Endothelial cell of umbilical vein (primary cell): ENCODE measurements around the gene TNN. TPM values are rescaled to one million over a fixed set of nuclear protein-coding genes. Genes with fewer than 3 reads are reported as not detected.

Source experiments
- BruUV-seq: library from RNA; stranded (reverse); fragments of 400-500 nt; replicated peaks from 2 replicates; lab custom pipeline; 2021; lab: Mats Ljungman, UMichigan
- CTCF ChIA-PET: fragments of 300-600, 350-600 bp; sonication (Branson Sonifier 250); formaldehyde crosslinking; loops from one replicate; lab custom pipeline; 2021; ENCODE audit warnings: antibody characterized with exemption, inconsistent platforms; lab: Charles Lee
- POLR2A ChIA-PET: fragments of 300-600, 350-600 bp; sonication (Branson Sonifier 250); formaldehyde crosslinking; loops from one replicate; lab custom pipeline; 2021; ENCODE audit warnings: antibody characterized with exemption, inconsistent platforms; lab: Charles Lee
- DNase-seq: peaks from one replicate; pipeline ENCODE4 v3.0.0-alpha.2; 2011; ENCODE audit warnings: low read depth, low spot score
- FAIRE-seq: peaks from 2 replicates; lab custom pipeline; 2011; peaks lifted over from hg19 to GRCh38; lab: Jason Lieb, UNC
- H2AFZ ChIP-seq: 2 replicates; pipeline ENCODE4 v1.6.0; 2012; ENCODE audit warnings: low read depth, low read length, control low read depth, inconsistent platforms
- H3K27ac ChIP-seq: 2 replicates; pipeline ENCODE4 v1.5.1; 2011; ENCODE audit warnings: low read depth, mild to moderate bottlenecking, control low read depth, low read length, moderate library complexity; ENCODE audit not compliant: insufficient read depth
- H3K27me3 ChIP-seq, 2 experiments: 2 replicates each; pipeline versions ENCODE4 v1.6.0 to v1.6.1; 2011; ENCODE audit warnings: low read length in 2 of 2, mixed read lengths in 1 of 2; ENCODE audit not compliant: control insufficient read depth in 2 of 2, insufficient read depth in 2 of 2
- H3K36me3 ChIP-seq, 2 experiments: 2 replicates in 1 of 2; 3 replicates in 1 of 2; pipeline ENCODE4 v1.5.1; 2011; ENCODE audit warnings: low read length in 2 of 2, mild to moderate bottlenecking in 1 of 2, moderate library complexity in 1 of 2; ENCODE audit not compliant: control insufficient read depth in 2 of 2, insufficient read depth in 2 of 2; ENCODE audit errors: extremely low read depth in 1 of 2
- H3K4me1 ChIP-seq: 3 replicates; pipeline ENCODE4 v1.5.1; 2011; ENCODE audit warnings: mild to moderate bottlenecking, low read length; ENCODE audit not compliant: control insufficient read depth, insufficient read depth; ENCODE audit errors: extremely low read depth
- H3K4me2 ChIP-seq: 2 replicates; pipeline ENCODE4 v1.6.1; 2011; ENCODE audit warnings: low read length, control low read depth, mixed read lengths; ENCODE audit not compliant: insufficient read depth
- H3K4me3 ChIP-seq, 3 experiments: fragments of 200-600 bp in 1 of 3; sonication (generic), shearing (Covaris generic) in 1 of 3; replicated peaks in 1 of 3; 2 replicates each; pipeline ENCODE4 v1.5.1; 2011 to 2016; ENCODE audit warnings: control low read depth in 3 of 3, low read length in 3 of 3, mild to moderate bottlenecking in 2 of 3, inconsistent platforms in 1 of 3, low read depth in 1 of 3, moderate library complexity in 1 of 3; ENCODE audit not compliant: insufficient read depth in 1 of 3
- H3K79me2 ChIP-seq: 2 replicates; pipeline ENCODE4 v1.6.0; 2012; ENCODE audit warnings: low read length, inconsistent platforms; ENCODE audit not compliant: control insufficient read depth, insufficient read depth
- H3K9ac ChIP-seq: replicated peaks from 2 replicates; pipeline ENCODE3; 2011; ENCODE audit warnings: low read length, control low read depth; ENCODE audit not compliant: insufficient read depth; ENCODE audit errors: extremely low read depth
- H3K9me1 ChIP-seq: replicated peaks from 3 replicates; pipeline ENCODE4 v1.6.0; 2011; ENCODE audit warnings: mild to moderate bottlenecking, low read length; ENCODE audit not compliant: control insufficient read depth, insufficient read depth; ENCODE audit errors: extremely low read depth
- H3K9me3 ChIP-seq: replicated peaks from 2 replicates; pipeline ENCODE4 v1.5.1; 2012; ENCODE audit warnings: low read length, inconsistent platforms; ENCODE audit not compliant: control insufficient read depth, insufficient read depth
- H4K20me1 ChIP-seq: replicated peaks from 2 replicates; pipeline ENCODE3; 2011; ENCODE audit warnings: mild to moderate bottlenecking, low read length; ENCODE audit not compliant: control insufficient read depth, insufficient read depth; ENCODE audit errors: extremely low read depth
- CTCF ChIP-seq, 2 donors: IDR thresholded peaks; 1 replicate in 1 of 2; 2 replicates in 1 of 2; pipeline ENCODE4 v1.5.1; 2011; ENCODE audit warnings: low read length in 2 of 2, mild to moderate bottlenecking in 2 of 2, moderate library complexity in 2 of 2, control low read depth in 1 of 2, inconsistent platforms in 1 of 2, low read depth in 1 of 2; ENCODE audit not compliant: insufficient read depth in 1 of 2; ENCODE audit errors: extremely low read depth in 1 of 2
- EZH2 ChIP-seq: IDR thresholded peaks from 2 replicates; pipeline ENCODE4 v1.6.1; 2012; ENCODE audit warnings: borderline replicate concordance, low read depth, mild to moderate bottlenecking, moderate library complexity, low read length, inconsistent platforms; ENCODE audit not compliant: severe bottlenecking
- FOS ChIP-seq: IDR thresholded peaks from 2 replicates; pipeline ENCODE4 v1.6.1; 2011; ENCODE audit warnings: mild to moderate bottlenecking, low read length, moderate library complexity, borderline replicate concordance; ENCODE audit not compliant: insufficient read depth
- GATA2 ChIP-seq: IDR thresholded peaks from 2 replicates; pipeline ENCODE4 v1.7.0; 2011; ENCODE audit warnings: low read depth, mild to moderate bottlenecking, moderate library complexity, mixed read lengths, low read length; ENCODE audit not compliant: insufficient read length, insufficient read depth
- JUN ChIP-seq: IDR thresholded peaks from 2 replicates; pipeline ENCODE4 v1.6.1; 2011; ENCODE audit warnings: borderline replicate concordance, low read depth; ENCODE audit not compliant: insufficient read length, insufficient read depth
- MAX ChIP-seq: IDR thresholded peaks from 2 replicates; pipeline ENCODE4 v1.6.1; 2011; ENCODE audit not compliant: insufficient read depth, insufficient read length
- MYC ChIP-seq: IDR thresholded peaks from one replicate; pipeline ENCODE4 v1.6.1; 2011; ENCODE audit warnings: mild to moderate bottlenecking, low read depth, low read length
- POLR2A ChIP-seq: IDR thresholded peaks from 2 replicates; pipeline ENCODE4 v1.6.1; 2012; ENCODE audit warnings: low read depth, mild to moderate bottlenecking, control low read depth, low read length
- POLR2AphosphoS5 ChIP-seq: IDR thresholded peaks from 2 replicates; pipeline ENCODE4 v1.6.1; 2012; ENCODE audit warnings: low read depth, mild to moderate bottlenecking, control low read depth, low read length, moderate library complexity; ENCODE audit not compliant: insufficient read depth
- dilution Hi-C: fragments of 300-500 bp; cut with MboI; formaldehyde crosslinking; loops from one replicate; pipeline ENCODE4 v1.15.0; 2019; ENCODE audit warnings: low sequenced_read_pairs; ENCODE audit not compliant: extremely low pct_ligation_motif_present
- intact Hi-C: fragments of 100-400 bp; cut with micrococcal nuclease; formaldehyde crosslinking; loops from one replicate; pipeline ENCODE4 v1.10.0; 2022
- polyA plus RNA-seq, 4 experiments: library from polyadenylated mRNA; depleted of rRNA in 3 of 4; stranded (reverse) in 3 of 4; unstranded in 1 of 4; fragments of >200 nt; gene quantifications; 2 replicates each; pipeline versions ENCODE4 v1.2.1 to v1.2.3, GENCODE V29; 2011 to 2012; ENCODE audit warnings: missing spikeins in 1 of 4
- total RNA-seq: library from RNA; stranded (reverse); gene quantifications from 2 replicates; pipeline ENCODE4 v1.2.3, GENCODE V29; 2021

TNN gene
- total and polyA plus RNA-seq, 2 donors (not counting 3 experiments of a cell fraction or from before 2014, with no cell fraction given), result not detected

- Histone ChIP-seq H3K9me1 (no peaks in the 10 kb centered on the region), H3K4me3 (no peak overlapping the region), H3K79me2 (no peaks in the 10 kb centered on the region), H3K9me3 (no peaks in the 10 kb centered on the region), H3K4me2 (no peak overlapping the region), H2AFZ (no peak overlapping the region), H3K4me1 (no peaks in the 10 kb centered on the region), H3K27ac (no peak overlapping the region), H4K20me1 (no peaks in the 10 kb centered on the region), H3K36me3 (no peaks in the 10 kb centered on the region), H3K9ac (no peak overlapping the region), H3K27me3 (no peaks in the 10 kb centered on the region)
- FAIRE-seq (no peak), DNase-seq (no peak)
- TF ChIP-seq EZH2 (no peak), POLR2AphosphoS5 (no peak), JUN (no peak), MYC (no peak), GATA2 (no peak), FOS (no peak), CTCF (IDR thresholded peaks at IDR 0.05; ENCODE audit: extremely low read depth in 1 of 2, insufficient read depth in 1 of 2, low read depth in 1 of 2, low read length in 2 of 2) (no peak), MAX (no peak), POLR2A (no peak)
- dilution Hi-C loops (no loop called here), intact Hi-C loops (no loop called here)
- CTCF ChIA-PET, result interaction anchor here (1.5 to 2.3 kb wide), 3 partner anchors 10 to 137 kb away, joined by 3 to 7 read pairs (median 3); partner anchors contain the start of gene KIAA0040
- no TSS peak for BruUV-seq
- POLR2A ChIA-PET, result no interaction called here
Observed at GRCh38 chr1:175182201-175182746, 114.6 kb downstream of the TNN start.
